ENCODE measurements around the gene COL7A1.
"Not testable (repeated sequence)": the region's sequence is repeated elsewhere in the genome, so short reads cannot be mapped to it uniquely, and the experiment has no call there.

DNA sequence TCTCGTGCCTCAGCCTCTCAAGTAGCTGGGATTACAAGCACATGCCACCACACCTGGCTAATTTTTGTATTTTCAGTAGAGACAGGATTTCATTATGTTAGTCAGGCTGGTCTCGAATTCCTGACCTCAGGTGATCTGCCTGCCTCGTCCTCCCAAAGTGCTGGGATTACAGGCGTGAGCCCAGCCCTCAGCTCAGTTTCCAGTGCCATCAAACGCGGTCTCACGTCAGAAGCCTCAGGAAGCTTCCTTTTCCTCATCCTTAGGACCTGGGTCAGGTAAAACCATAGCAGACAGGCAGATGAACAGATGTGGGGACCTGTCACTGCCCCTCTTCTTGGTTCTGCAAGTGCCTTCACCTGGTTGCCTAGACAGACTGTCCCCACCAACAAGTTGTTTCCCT, 43.5 kb downstream of the COL7A1 start:
- TF ChIP-seq POLR2AphosphoS5 (IDR thresholded peaks at IDR 0.05; ENCODE audit: borderline replicate concordance, low read depth, low read length); EZH2 (IDR thresholded peaks at IDR 0.05): not testable (repeated sequence)

All from SK-N-MC (cell line).